ENCODE data around the gene KRTAP10-10.

GRCh38 chr21:44670642-44671432 lies 33.7 kb downstream of the KRTAP10-10 start:
- TF ChIP-seq CTCF (IDR thresholded peaks at IDR 0.05; ENCODE audit: low read depth, low read length) (no peak), EZH2phosphoT487 (IDR thresholded peaks at IDR 0.05; ENCODE audit: low read depth) (no peak)

Data from OCI-LY3 (cell line).